WTC11 (cell line): ENCODE measurements around the gene MAP7. TPM values are rescaled to one million over a fixed set of nuclear protein-coding genes. Genes with fewer than 3 reads are reported as not detected.
A peak's percentile ranks its signal among the peaks of the same experiment; 100 is the strongest.
"Not testable (repeated sequence)": the region's sequence is repeated elsewhere in the genome, so short reads cannot be mapped to it uniquely, and the experiment has no call there.

ENCODE experiments used
- ATAC-seq: fragments of 200-7000 bp; cut with Tn5 transposase; 2 replicates; pipeline ENCODE4 v1.10.0; 2021; ENCODE audit warnings: mild to moderate bottlenecking, moderate library complexity
- CTCF ChIA-PET: fragments of 300-600 bp; sonication (Branson Sonifier 250); formaldehyde crosslinking; loops from one replicate; lab custom pipeline; 2021; ENCODE audit warnings: antibody characterized with exemption; lab: Charles Lee
- POLR2A ChIA-PET: fragments of 350-600 bp; sonication (Branson Sonifier 250); formaldehyde crosslinking; loops from one replicate; lab custom pipeline; 2021; ENCODE audit warnings: antibody characterized with exemption; lab: Charles Lee
- DNase-seq: peaks from one replicate; pipeline ENCODE4 v3.0.0; 2021; ENCODE audit warnings: low spot score
- H3K27ac Mint-ChIP-seq: 2 replicates; pipeline ENCODE4 v1.8.0; 2021; ENCODE audit warnings: mixed read lengths
- H3K27me3 Mint-ChIP-seq: 2 replicates; pipeline ENCODE4 v1.8.0; 2021; ENCODE audit warnings: low read depth, mild to moderate bottlenecking, moderate library complexity, mixed read lengths
- H3K36me3 Mint-ChIP-seq: 2 replicates; pipeline ENCODE4 v1.8.0; 2021; ENCODE audit warnings: mixed read lengths
- H3K4me1 Mint-ChIP-seq: 2 replicates; pipeline ENCODE4 v1.8.0; 2022; ENCODE audit warnings: mixed read lengths
- H3K4me3 Mint-ChIP-seq: 2 replicates; pipeline ENCODE4 v1.8.0; 2021; ENCODE audit warnings: mild to moderate bottlenecking, moderate library complexity, mixed read lengths
- H3K9me3 Mint-ChIP-seq: 2 replicates; pipeline ENCODE4 v1.8.0; 2021; ENCODE audit warnings: mixed read lengths
- ATF1 ChIP-seq: sonication (generic); formaldehyde crosslinking; IDR thresholded peaks from 2 replicates; pipeline ENCODE4 v1.8.1; 2023; ENCODE audit warnings: mild to moderate bottlenecking, moderate library complexity, missing genetic modification reagents
- ATF3 ChIP-seq: sonication (generic); formaldehyde crosslinking; conservative IDR thresholded peaks from 2 replicates; pipeline ENCODE4 v1.8.1; 2022; ENCODE audit warnings: mild to moderate bottlenecking, missing genetic modification reagents
- E2F5 ChIP-seq: sonication (generic); formaldehyde crosslinking; IDR thresholded peaks from 2 replicates; pipeline ENCODE4 v1.8.1; 2022; ENCODE audit warnings: mild to moderate bottlenecking, moderate library complexity, missing genetic modification reagents
- ERG ChIP-seq: fragments of 250-450 bp; sonication (Bioruptor Pico); IDR thresholded peaks from 2 replicates; pipeline ENCODE4 v1.8.0; 2021; ENCODE audit warnings: mild to moderate bottlenecking
- MLX ChIP-seq: sonication (generic); formaldehyde crosslinking; IDR thresholded peaks from 2 replicates; pipeline ENCODE4 v1.8.1; 2023; ENCODE audit warnings: mild to moderate bottlenecking, missing genetic modification reagents, moderate library complexity
- NR1H2 ChIP-seq: sonication (generic); formaldehyde crosslinking; IDR thresholded peaks from 2 replicates; pipeline ENCODE4 v1.9.0; 2021; ENCODE audit warnings: mild to moderate bottlenecking, moderate library complexity, missing genetic modification reagents
- PREB ChIP-seq: sonication (generic); formaldehyde crosslinking; IDR thresholded peaks from 2 replicates; pipeline ENCODE4 v1.8.1; 2022; ENCODE audit warnings: mild to moderate bottlenecking, missing genetic modification reagents, moderate library complexity, borderline replicate concordance
- SMAD4 ChIP-seq: sonication (generic); formaldehyde crosslinking; IDR thresholded peaks from 2 replicates; pipeline ENCODE4 v1.8.0; 2022; ENCODE audit warnings: mild to moderate bottlenecking, missing genetic modification reagents
- SOX15 ChIP-seq: fragments of 250-450 bp; sonication (Bioruptor Pico); IDR thresholded peaks from 2 replicates; pipeline ENCODE4 v1.9.0; 2021; ENCODE audit warnings: mild to moderate bottlenecking
- USF2 ChIP-seq: sonication (generic); formaldehyde crosslinking; IDR thresholded peaks from 2 replicates; pipeline ENCODE4 v1.8.1; 2023; ENCODE audit warnings: mild to moderate bottlenecking, missing genetic modification reagents, moderate library complexity
- ZBTB43 ChIP-seq: sonication (generic); formaldehyde crosslinking; IDR thresholded peaks from 2 replicates; pipeline ENCODE4 v1.8.1; 2023; ENCODE audit warnings: mild to moderate bottlenecking, missing genetic modification reagents
- ZNF281 ChIP-seq: sonication (generic); formaldehyde crosslinking; IDR thresholded peaks from 2 replicates; pipeline ENCODE4 v1.8.0; 2023; ENCODE audit warnings: mild to moderate bottlenecking, missing genetic modification reagents
- total RNA-seq: library from RNA; stranded (reverse); gene quantifications from 3 replicates; pipeline ENCODE4 v1.2.3, GENCODE V29; 2021

MAP7 gene
- total RNA-seq, 1 experiment from 2014 or later, result 56.6 TPM

GRCh38 chr6:136437246-136437645 is 113.0 kb downstream of the MAP7 start (continued):
- TF ChIP-seq ATF3 (CRISPR knock-in tag), result no peak
- no peak for TF ChIP-seq PREB
- TF ChIP-seq ERG (CRISPR knock-in tag), result no peak
- TF ChIP-seq ATF1 (CRISPR knock-in tag), result no peak
- no peak for TF ChIP-seq ZBTB43

GRCh38 chr6:136435101-136435500 is 115.1 kb downstream of the MAP7 start:
- DNase-seq (no peak), ATAC-seq (peak; percentile 46)
- ChIA-PET CTCF (interaction anchor here (1.0 to 1.6 kb wide), 5 partner anchors 31 to 116 kb away, joined by 3 to 9 read pairs (median 5); no protein-coding TSS in a partner anchor), POLR2A (no interaction called here)
- no peak for TF ChIP-seq ZNF281 (CRISPR knock-in tag)
- no peak for TF ChIP-seq ERG (CRISPR knock-in tag)
- no peak for TF ChIP-seq SOX15 (CRISPR knock-in tag)
- no peak for TF ChIP-seq E2F5 (CRISPR knock-in tag)
- no peak for TF ChIP-seq ATF3 (CRISPR knock-in tag)
- no peak for TF ChIP-seq MLX
- no peak for TF ChIP-seq USF2 (CRISPR knock-in tag)
- TF ChIP-seq NR1H2, result no peak
- no peak for TF ChIP-seq SMAD4 (CRISPR knock-in tag)
- no peaks in the 10 kb centered on the region for H3K27me3 Mint-ChIP-seq
- H3K9me3 Mint-ChIP-seq, result no peaks in the 10 kb centered on the region
- H3K27ac Mint-ChIP-seq, result peak overlapping the region; percentile 97
- H3K4me1 Mint-ChIP-seq, result peaks cover 76% of the 10 kb centered on the region
- H3K4me3 Mint-ChIP-seq, result peak overlapping the region; percentile 33
- H3K36me3 Mint-ChIP-seq, result no peaks in the 10 kb centered on the region

GRCh38 chr6:136431306-136431705 is 118.9 kb downstream of the MAP7 start:
- ATAC-seq, CTCF ChIA-PET, H3K4me3 Mint-ChIP-seq, H3K9me3 Mint-ChIP-seq, DNase-seq, H3K36me3 Mint-ChIP-seq, H3K27me3 Mint-ChIP-seq: not testable (repeated sequence)
- POLR2A ChIA-PET, result interaction anchor here (0.6 kb wide), 1 partner anchor 65 kb away, joined by 4 read pairs; no protein-coding TSS in a partner anchor
- Mint-ChIP-seq H3K4me1 (peaks cover 65% of the 10 kb centered on the region), H3K27ac (peak overlapping the region; percentile 25; the same call in 1 of the 2 replicates)
